ENCODE measurements around the gene AGBL4.
"Not testable (repeated sequence)": the region's sequence is repeated elsewhere in the genome, so short reads cannot be mapped to it uniquely, and the experiment has no call there.

AGBL4 gene

GRCh38 chr1:49817681-49818080 lies 206.1 kb downstream of the AGBL4 start:
- Histone ChIP-seq H3K9ac (ENCODE audit: insufficient read length) (no peak overlapping the region), H3K36me3 (ENCODE audit: insufficient read depth, low read length) (no peaks in the 10 kb centered on the region), H3K9me3 (ENCODE audit: low read depth, low read length) (no peaks in the 10 kb centered on the region), H3K27ac (no peak overlapping the region), H3K4me3 (no peak overlapping the region)
- no peak for DNase-seq (ENCODE audit: low read depth, low spot score)
- TF ChIP-seq EZH2 (IDR thresholded peaks at IDR 0.05) (no peak), FOXP2 (optimal IDR thresholded peaks at IDR 0.05; ENCODE audit: control extremely low read depth, extremely low read length, insufficient read depth) (no peak), POLR2AphosphoS5 (IDR thresholded peaks at IDR 0.05; ENCODE audit: borderline replicate concordance, low read depth, low read length) (no peak)

DNA sequence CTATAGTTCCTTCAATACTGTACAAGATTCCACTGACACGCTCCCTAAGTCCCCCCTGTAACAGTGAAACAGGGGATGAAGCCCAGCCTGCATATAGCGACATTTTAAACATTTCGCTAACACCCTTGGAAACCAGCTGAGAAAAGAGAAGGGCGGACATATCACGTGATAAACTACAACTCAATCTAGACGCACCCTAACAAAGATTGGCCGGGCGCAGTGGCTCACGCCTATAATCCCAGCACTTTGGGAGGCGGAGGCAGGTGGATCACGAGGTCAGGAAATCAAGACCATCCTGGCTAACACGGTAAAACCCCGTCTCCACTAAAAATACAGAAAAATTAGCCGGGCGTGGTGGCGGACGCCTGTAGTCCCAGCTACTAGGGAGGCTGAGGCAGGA lies 236.7 kb downstream of the AGBL4 start:
- not testable (repeated sequence) for H3K36me3 ChIP-seq (ENCODE audit: insufficient read depth, low read length); H3K27ac ChIP-seq; DNase-seq (ENCODE audit: low read depth, low spot score); H3K9ac ChIP-seq (ENCODE audit: insufficient read length); H3K9me3 ChIP-seq (ENCODE audit: low read depth, low read length); H3K4me3 ChIP-seq

GRCh38 chr1:49765034-49765433 lies 258.7 kb downstream of the AGBL4 start:
- H3K27ac ChIP-seq, result no peak overlapping the region
- no peaks in the 10 kb centered on the region for H3K36me3 ChIP-seq (ENCODE audit: insufficient read depth, low read length)
- H3K9ac ChIP-seq (ENCODE audit: insufficient read length), result no peak overlapping the region
- H3K4me3 ChIP-seq, result no peak overlapping the region
- DNase-seq (ENCODE audit: low read depth, low spot score), result no peak
- H3K9me3 ChIP-seq (ENCODE audit: low read depth, low read length), result no peaks in the 10 kb centered on the region
- no peak for TF ChIP-seq POLR2AphosphoS5 (IDR thresholded peaks at IDR 0.05; ENCODE audit: borderline replicate concordance, low read depth, low read length)
- no peak for TF ChIP-seq EZH2 (IDR thresholded peaks at IDR 0.05)
- no peak for TF ChIP-seq FOXP2 (optimal IDR thresholded peaks at IDR 0.05; ENCODE audit: control extremely low read depth, extremely low read length, insufficient read depth)

- H3K4me3 ChIP-seq; H3K36me3 ChIP-seq (ENCODE audit: insufficient read depth, low read length); H3K9me3 ChIP-seq (ENCODE audit: low read depth, low read length); DNase-seq (ENCODE audit: low read depth, low spot score); H3K27ac ChIP-seq; H3K9ac ChIP-seq (ENCODE audit: insufficient read length): not testable (repeated sequence)
Measured at GRCh38 chr1:49738118-49738517, 285.6 kb downstream of the AGBL4 start.

DNA sequence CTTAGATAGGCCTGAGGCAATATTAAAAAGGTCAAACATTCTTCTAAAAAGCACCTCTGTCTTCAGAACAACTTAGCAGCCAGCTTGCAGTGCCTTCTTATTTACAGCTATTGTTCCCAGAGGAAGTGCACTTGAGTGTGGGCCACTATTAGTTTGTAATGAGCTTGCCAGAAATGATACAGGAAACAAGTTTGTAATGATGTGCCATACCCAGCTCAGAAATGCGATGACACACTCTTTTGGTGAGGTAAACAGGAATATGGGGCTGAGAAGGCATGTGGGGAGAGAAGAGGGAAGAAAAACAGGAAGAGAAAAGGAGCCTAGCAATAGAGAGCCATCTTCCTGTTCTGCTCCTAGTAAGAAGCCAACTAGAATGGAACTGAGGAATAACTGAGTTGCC lies 295.4 kb downstream of the AGBL4 start:
- TF ChIP-seq EZH2 (IDR thresholded peaks at IDR 0.05) (no peak), FOXP2 (optimal IDR thresholded peaks at IDR 0.05; ENCODE audit: control extremely low read depth, extremely low read length, insufficient read depth) (no peak), POLR2AphosphoS5 (IDR thresholded peaks at IDR 0.05; ENCODE audit: borderline replicate concordance, low read depth, low read length) (no peak)
- Histone ChIP-seq H3K9ac (ENCODE audit: insufficient read length) (no peak overlapping the region), H3K4me3 (no peak overlapping the region), H3K27ac (no peak overlapping the region; the same call in 1 of the 2 replicates), H3K9me3 (ENCODE audit: low read depth, low read length) (no peaks in the 10 kb centered on the region), H3K36me3 (ENCODE audit: insufficient read depth, low read length) (no peaks in the 10 kb centered on the region)
- DNase-seq (ENCODE audit: low read depth, low spot score), result peak; percentile 16

DNA sequence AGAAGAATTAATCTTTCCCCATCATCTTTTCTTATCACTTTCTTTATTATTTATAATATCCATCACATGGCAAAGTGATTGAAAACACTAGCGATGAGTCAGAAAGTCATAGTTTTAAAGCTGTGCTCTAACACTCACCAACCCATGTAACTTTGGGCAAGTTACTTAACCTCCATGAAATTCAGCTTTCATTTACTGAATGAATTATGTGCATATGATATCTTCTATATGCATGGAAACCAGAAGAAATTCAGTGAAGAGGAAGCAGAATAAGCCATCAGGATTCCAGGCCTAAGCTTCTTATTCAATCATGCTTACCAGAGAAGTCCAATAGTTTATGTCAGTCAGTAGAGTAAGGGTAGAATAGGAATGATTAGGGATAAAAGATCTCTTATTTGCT lies 300.1 kb downstream of the AGBL4 start:
- no peaks in the 10 kb centered on the region; the same call in 1 of the 2 replicates for H3K9me3 ChIP-seq (ENCODE audit: low read depth, low read length)
- DNase-seq (ENCODE audit: low read depth, low spot score), result no peak
- H3K9ac ChIP-seq (ENCODE audit: insufficient read length), result no peak overlapping the region
- H3K36me3 ChIP-seq (ENCODE audit: insufficient read depth, low read length), result no peaks in the 10 kb centered on the region
- H3K4me3 ChIP-seq, result no peak overlapping the region
- no peak overlapping the region for H3K27ac ChIP-seq
- no peak for TF ChIP-seq FOXP2 (optimal IDR thresholded peaks at IDR 0.05; ENCODE audit: control extremely low read depth, extremely low read length, insufficient read depth)
- no peak for TF ChIP-seq POLR2AphosphoS5 (IDR thresholded peaks at IDR 0.05; ENCODE audit: borderline replicate concordance, low read depth, low read length)
- no peak for TF ChIP-seq EZH2 (IDR thresholded peaks at IDR 0.05)

- no peaks in the 10 kb centered on the region for H3K36me3 ChIP-seq (ENCODE audit: insufficient read depth, low read length)
- H3K4me3 ChIP-seq, result no peak overlapping the region
- H3K9ac ChIP-seq (ENCODE audit: insufficient read length), result no peak overlapping the region
- DNase-seq (ENCODE audit: low read depth, low spot score), result peak; percentile 78
- TF ChIP-seq POLR2AphosphoS5 (IDR thresholded peaks at IDR 0.05; ENCODE audit: borderline replicate concordance, low read depth, low read length) (no peak), EZH2 (IDR thresholded peaks at IDR 0.05) (no peak), FOXP2 (optimal IDR thresholded peaks at IDR 0.05; ENCODE audit: control extremely low read depth, extremely low read length, insufficient read depth) (no peak)
- H3K9me3 ChIP-seq (ENCODE audit: low read depth, low read length), result no peaks in the 10 kb centered on the region
- no peak overlapping the region for H3K27ac ChIP-seq
Measured at GRCh38 chr1:49694251-49694827, 329.4 kb downstream of the AGBL4 start.

DNA sequence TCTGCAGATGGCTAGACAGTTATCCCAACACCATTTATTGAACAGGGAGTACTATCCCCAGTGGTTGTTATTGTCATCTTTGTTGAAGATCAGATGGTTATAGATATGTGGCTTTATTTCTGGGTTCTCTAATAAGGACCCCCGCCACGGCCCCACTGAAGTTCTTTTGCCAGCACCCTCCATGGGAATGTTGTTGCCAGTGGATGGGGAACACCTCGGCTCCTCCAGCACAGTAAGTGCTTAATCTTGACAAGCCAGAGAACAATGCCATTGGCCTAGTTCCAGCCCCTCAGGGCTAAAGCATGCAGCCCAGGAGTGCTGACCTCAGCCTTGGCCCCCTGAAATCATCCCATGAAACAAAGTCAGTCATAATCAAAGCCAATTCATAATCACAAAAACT lies 337.6 kb downstream of the AGBL4 start:
- no peak overlapping the region for H3K27ac ChIP-seq
- no peak for DNase-seq (ENCODE audit: low read depth, low spot score)
- no peaks in the 10 kb centered on the region for H3K9me3 ChIP-seq (ENCODE audit: low read depth, low read length)
- no peak overlapping the region for H3K4me3 ChIP-seq
- H3K9ac ChIP-seq (ENCODE audit: insufficient read length), result no peak overlapping the region
- no peaks in the 10 kb centered on the region for H3K36me3 ChIP-seq (ENCODE audit: insufficient read depth, low read length)
- no peak for TF ChIP-seq POLR2AphosphoS5 (IDR thresholded peaks at IDR 0.05; ENCODE audit: borderline replicate concordance, low read depth, low read length)
- TF ChIP-seq EZH2 (IDR thresholded peaks at IDR 0.05), result no peak
- TF ChIP-seq FOXP2 (optimal IDR thresholded peaks at IDR 0.05; ENCODE audit: control extremely low read depth, extremely low read length, insufficient read depth), result no peak

DNA sequence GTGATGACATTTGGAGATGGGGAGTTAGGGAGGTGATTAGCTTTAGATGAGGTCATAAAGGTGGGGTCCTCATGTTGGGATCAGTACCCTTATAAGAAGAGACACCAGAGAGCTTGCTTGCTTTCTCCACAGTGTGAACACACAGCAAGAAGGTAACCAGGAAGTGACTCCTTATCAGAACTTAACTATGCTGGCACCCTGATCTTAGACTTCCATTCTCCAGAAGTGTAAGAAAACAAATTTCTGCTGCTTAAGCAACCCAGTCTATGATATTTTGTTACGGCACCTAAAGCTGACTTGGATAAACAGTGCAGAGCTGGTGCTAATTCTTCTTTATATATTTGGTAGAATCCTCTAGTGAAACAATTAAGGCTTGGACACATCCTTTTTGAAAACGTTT lies 346.0 kb downstream of the AGBL4 start:
- no peaks in the 10 kb centered on the region for H3K36me3 ChIP-seq (ENCODE audit: insufficient read depth, low read length)
- no peak for DNase-seq (ENCODE audit: low read depth, low spot score)
- no peak overlapping the region for H3K27ac ChIP-seq
- H3K4me3 ChIP-seq, result no peak overlapping the region
- no peak for TF ChIP-seq FOXP2 (optimal IDR thresholded peaks at IDR 0.05; ENCODE audit: control extremely low read depth, extremely low read length, insufficient read depth)
- H3K9me3 ChIP-seq (ENCODE audit: low read depth, low read length), result no peaks in the 10 kb centered on the region
- H3K9ac ChIP-seq (ENCODE audit: insufficient read length), result no peak overlapping the region

All from SK-N-MC (cell line).